RWPE2 (cell line): ENCODE measurements around the gene MPHOSPH8.
"Not testable (repeated sequence)": the region's sequence is repeated elsewhere in the genome, so short reads cannot be mapped to it uniquely, and the experiment has no call there.

ENCODE experiments used
- ATAC-seq: fragments of 200-7000 bp; cut with Tn5 transposase; 3 replicates; pipeline ENCODE4 v1.9.1; 2021; ENCODE audit warnings: low read depth
- DNase-seq: peaks from one replicate; pipeline ENCODE4 v3.0.0-alpha.2; 2020; ENCODE audit warnings: low spot score
- H3K27ac ChIP-seq: fragments of 450-650 bp; 2 replicates; pipeline ENCODE4 v1.5.1; 2017; ENCODE audit warnings: mild to moderate bottlenecking; ENCODE audit not compliant: poor library complexity, severe bottlenecking
- H3K27me3 ChIP-seq: fragments of 250-450 bp; sonication (Bioruptor Pico); 2 replicates; pipeline ENCODE4 v1.5.1; 2021; ENCODE audit warnings: mild to moderate bottlenecking, moderate library complexity; ENCODE audit not compliant: insufficient read depth, poor library complexity, severe bottlenecking
- H3K36me3 ChIP-seq: fragments of 250-450 bp; sonication (Bioruptor Pico); 2 replicates; pipeline ENCODE4 v1.5.1; 2020; ENCODE audit warnings: low read depth, mild to moderate bottlenecking, moderate library complexity
- H3K4me1 ChIP-seq: fragments of 250-450 bp; sonication (Bioruptor Pico); 2 replicates; pipeline ENCODE4 v1.5.1; 2021; ENCODE audit warnings: mild to moderate bottlenecking, moderate library complexity; ENCODE audit not compliant: insufficient read depth, poor library complexity, severe bottlenecking
- H3K4me3 ChIP-seq: fragments of 250-450 bp; sonication (Bioruptor Pico); 2 replicates; pipeline ENCODE4 v1.5.1; 2021; ENCODE audit warnings: mild to moderate bottlenecking, moderate library complexity; ENCODE audit not compliant: severe bottlenecking
- H3K9me3 ChIP-seq: fragments of 250-450 bp; sonication (Bioruptor Pico); 2 replicates; pipeline ENCODE4 v1.5.1; 2021; ENCODE audit warnings: mild to moderate bottlenecking, moderate library complexity; ENCODE audit not compliant: severe bottlenecking
- TF ChIP-seq, protein P1 (sequence below): fragments of 450-650 bp; IDR thresholded peaks from one replicate; pipeline ENCODE4 v1.5.1; 2017; ENCODE audit warnings: mild to moderate bottlenecking, moderate library complexity; ENCODE audit not compliant: poor library complexity, severe bottlenecking

The MPHOSPH8 gene

DNA sequence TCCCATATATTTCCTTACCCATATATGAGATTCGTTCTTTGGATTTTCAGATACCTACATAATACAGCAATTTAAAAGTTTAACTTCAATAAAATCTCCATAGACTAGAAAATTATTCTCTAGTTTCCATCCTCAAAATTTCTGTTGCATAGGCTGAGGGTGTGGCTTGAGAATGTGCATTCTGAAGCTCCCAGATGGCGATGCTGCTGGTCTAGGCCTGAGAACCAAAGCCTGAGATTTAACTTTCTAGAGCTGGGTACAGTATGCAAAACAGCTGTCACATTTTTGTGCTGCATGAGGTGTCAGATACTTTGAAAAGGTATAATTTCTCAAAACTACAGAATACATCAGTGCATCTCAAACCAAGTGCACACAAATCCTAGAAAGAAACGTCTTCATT is 42.7 kb downstream of the MPHOSPH8 start:
- Histone ChIP-seq H3K9me3 (no peaks in the 10 kb centered on the region), H3K4me3 (no peak overlapping the region), H3K27ac (no peak overlapping the region), H3K36me3 (peaks cover 49% of the 10 kb centered on the region), H3K4me1 (peaks cover 11% of the 10 kb centered on the region), H3K27me3 (no peaks in the 10 kb centered on the region)
- no peak for ATAC-seq
- no peak for DNase-seq
- TF ChIP-seq, protein P1, sequence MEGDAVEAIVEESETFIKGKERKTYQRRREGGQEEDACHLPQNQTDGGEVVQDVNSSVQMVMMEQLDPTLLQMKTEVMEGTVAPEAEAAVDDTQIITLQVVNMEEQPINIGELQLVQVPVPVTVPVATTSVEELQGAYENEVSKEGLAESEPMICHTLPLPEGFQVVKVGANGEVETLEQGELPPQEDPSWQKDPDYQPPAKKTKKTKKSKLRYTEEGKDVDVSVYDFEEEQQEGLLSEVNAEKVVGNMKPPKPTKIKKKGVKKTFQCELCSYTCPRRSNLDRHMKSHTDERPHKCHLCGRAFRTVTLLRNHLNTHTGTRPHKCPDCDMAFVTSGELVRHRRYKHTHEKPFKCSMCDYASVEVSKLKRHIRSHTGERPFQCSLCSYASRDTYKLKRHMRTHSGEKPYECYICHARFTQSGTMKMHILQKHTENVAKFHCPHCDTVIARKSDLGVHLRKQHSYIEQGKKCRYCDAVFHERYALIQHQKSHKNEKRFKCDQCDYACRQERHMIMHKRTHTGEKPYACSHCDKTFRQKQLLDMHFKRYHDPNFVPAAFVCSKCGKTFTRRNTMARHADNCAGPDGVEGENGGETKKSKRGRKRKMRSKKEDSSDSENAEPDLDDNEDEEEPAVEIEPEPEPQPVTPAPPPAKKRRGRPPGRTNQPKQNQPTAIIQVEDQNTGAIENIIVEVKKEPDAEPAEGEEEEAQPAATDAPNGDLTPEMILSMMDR: no peak

DNA sequence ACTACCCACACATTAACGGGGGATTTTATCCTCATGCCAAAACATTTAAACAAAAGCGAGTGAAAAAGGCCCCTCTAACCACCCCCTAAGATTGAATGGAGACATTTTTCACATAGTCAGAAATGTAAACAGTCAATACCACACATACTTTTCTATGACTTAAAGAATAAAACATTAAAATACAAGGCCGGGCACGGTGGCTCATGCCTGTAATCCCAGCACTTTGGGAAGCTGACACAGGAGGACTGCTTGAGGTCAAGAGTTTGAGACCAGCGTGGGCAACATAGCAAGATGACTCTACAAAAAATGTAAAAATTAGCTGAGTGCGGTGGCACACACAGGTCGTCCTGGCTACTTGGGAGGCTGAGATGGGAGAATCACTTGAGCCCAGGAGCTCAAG is 47.3 kb downstream of the MPHOSPH8 start:
- H3K4me3 ChIP-seq: no peak overlapping the region
- no peak overlapping the region for H3K27ac ChIP-seq
- peaks cover 19% of the 10 kb centered on the region for H3K36me3 ChIP-seq
- no peaks in the 10 kb centered on the region for H3K27me3 ChIP-seq
- TF ChIP-seq, protein P1: no peak
- H3K9me3 ChIP-seq: no peaks in the 10 kb centered on the region
- peaks cover 11% of the 10 kb centered on the region for H3K4me1 ChIP-seq
- no peak for DNase-seq
- no peak for ATAC-seq

DNA sequence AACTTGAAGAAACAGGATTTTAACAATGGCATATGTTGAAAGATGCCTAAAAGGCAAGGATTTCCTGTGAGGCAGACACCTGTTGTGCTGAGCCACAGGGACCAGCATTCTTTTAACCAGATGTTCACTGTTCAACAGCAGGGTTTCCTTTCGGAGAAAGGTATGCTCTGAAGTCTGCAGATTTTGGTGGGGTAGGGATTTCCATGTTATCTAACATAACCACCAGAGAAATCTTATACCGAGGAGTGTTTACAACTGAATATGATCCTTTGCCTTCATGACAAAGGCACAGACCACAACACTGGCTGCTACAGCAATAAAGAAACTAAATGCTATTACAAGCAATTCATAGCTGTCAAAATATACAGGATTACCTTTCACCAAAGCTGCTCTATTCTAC is 48.1 kb downstream of the MPHOSPH8 start:
- Histone ChIP-seq H3K4me3 (no peak overlapping the region), H3K27ac (no peak overlapping the region), H3K36me3 (peaks cover 11% of the 10 kb centered on the region), H3K4me1 (peaks cover 11% of the 10 kb centered on the region), H3K9me3 (no peaks in the 10 kb centered on the region), H3K27me3 (no peaks in the 10 kb centered on the region)
- DNase-seq: no peak
- ATAC-seq: no peak
- TF ChIP-seq, protein P1: no peak

DNA sequence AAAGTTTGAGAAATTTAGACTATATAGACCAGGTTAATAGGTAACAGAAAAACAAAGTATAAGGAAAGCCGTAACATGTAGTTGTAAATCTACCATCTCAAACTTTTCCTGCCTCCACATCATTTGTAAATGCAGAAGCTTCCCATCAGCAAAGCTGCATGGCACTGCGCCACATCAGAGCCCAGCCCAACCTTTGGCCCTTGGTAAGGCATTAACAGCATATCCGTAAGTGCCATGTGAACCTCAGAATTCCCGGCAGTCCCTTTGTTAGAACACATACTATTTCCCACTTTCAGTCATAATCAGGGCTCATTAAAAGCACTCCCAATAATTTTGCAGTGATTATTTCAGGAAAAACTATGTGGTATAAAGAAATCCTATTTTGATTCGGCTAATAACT is 51.6 kb downstream of the MPHOSPH8 start:
- Histone ChIP-seq H3K27ac (no peak overlapping the region), H3K4me1 (no peaks in the 10 kb centered on the region), H3K36me3 (peaks cover 4% of the 10 kb centered on the region), H3K4me3 (no peak overlapping the region), H3K9me3 (no peaks in the 10 kb centered on the region), H3K27me3 (no peaks in the 10 kb centered on the region)
- ATAC-seq (no peak), DNase-seq (no peak)
- TF ChIP-seq, protein P1: no peak

DNA sequence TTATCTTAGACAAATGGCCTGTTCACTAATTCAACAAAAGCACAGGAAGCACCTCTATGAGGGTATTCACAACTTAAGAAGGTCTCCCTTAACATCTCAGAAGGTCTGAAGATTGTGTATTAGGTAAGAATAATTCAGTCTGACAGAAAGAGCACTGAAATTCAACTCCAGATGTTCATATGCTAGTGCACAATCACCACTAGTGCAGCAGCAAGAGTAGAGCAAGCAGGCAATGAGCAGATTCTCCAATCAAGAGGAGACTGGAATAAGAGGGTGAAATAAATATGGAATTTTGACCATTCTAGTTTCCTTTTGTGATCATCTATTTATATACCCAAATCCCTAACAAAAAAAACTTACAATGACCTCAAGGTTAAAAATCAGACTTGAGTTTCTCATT is 52.0 kb downstream of the MPHOSPH8 start:
- TF ChIP-seq, protein P1: no peak

DNA sequence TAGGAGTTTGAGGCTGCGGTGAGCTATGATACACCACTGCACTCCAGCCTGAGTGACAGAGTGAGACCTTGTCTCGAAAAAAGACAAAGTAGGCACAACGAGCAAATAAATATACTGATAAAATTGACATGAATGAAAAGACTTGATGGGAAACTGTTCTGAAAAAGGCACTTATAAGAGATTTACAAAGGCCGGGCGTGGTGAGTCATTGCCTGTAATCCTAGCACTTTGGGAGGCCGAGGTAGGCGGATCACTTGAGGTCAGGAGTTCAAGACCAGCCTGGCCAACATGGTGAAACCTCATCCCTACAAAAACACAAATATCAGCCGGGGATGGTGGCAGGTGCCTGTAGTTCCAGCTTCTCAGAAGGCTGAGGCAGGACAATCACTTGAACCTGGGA is 58.0 kb downstream of the MPHOSPH8 start:
- not testable (repeated sequence) for H3K27ac ChIP-seq, DNase-seq, H3K27me3 ChIP-seq, H3K4me3 ChIP-seq, H3K4me1 ChIP-seq, H3K9me3 ChIP-seq, ATAC-seq
- peaks cover 14% of the 10 kb centered on the region; the same call in 1 of the 2 replicates for H3K36me3 ChIP-seq

More for the DNA sequence above, 52.0 kb downstream of the MPHOSPH8 start:
- Histone ChIP-seq H3K9me3 (no peaks in the 10 kb centered on the region), H3K27ac (no peak overlapping the region), H3K36me3 (peaks cover 7% of the 10 kb centered on the region), H3K27me3 (no peaks in the 10 kb centered on the region), H3K4me3 (no peak overlapping the region), H3K4me1 (no peaks in the 10 kb centered on the region)
- DNase-seq: no peak
- no peak for ATAC-seq
